Stimulated activated CD4-positive, alpha-beta T cell treated with anti-CD3 and anti-CD28 coated beads, Interleukin-4, amount 100 ng/mL, for 24 hours (primary cell): Measurements from ENCODE around the gene LCP1.
A peak's percentile ranks its signal among the peaks of the same experiment; 100 is the strongest.

Experiments used
- DNase-seq: peaks from one replicate; pipeline ENCODE4 v3.0.0-alpha.2; 2020

Gene LCP1

DNA sequence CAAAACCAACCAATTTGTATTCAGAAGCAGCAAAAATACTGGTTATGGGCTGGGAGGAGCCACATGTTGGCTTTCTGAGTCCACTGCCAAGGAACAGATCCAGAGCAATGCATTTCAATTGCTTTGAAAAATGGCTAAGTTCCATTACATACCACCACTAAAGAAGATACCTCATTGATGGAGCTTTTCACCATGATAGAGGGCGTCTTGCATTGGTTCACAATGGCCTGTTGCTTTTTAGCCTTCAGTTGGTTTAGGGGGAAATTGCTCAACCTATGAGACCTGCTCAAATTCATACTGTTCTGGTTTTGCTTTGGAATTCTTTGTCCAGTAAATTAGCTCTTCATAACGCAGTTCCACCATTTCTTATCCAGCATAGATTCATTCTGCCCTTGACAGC lies 55.9 kb downstream of the LCP1 start:
- DNase-seq = no peak

DNA sequence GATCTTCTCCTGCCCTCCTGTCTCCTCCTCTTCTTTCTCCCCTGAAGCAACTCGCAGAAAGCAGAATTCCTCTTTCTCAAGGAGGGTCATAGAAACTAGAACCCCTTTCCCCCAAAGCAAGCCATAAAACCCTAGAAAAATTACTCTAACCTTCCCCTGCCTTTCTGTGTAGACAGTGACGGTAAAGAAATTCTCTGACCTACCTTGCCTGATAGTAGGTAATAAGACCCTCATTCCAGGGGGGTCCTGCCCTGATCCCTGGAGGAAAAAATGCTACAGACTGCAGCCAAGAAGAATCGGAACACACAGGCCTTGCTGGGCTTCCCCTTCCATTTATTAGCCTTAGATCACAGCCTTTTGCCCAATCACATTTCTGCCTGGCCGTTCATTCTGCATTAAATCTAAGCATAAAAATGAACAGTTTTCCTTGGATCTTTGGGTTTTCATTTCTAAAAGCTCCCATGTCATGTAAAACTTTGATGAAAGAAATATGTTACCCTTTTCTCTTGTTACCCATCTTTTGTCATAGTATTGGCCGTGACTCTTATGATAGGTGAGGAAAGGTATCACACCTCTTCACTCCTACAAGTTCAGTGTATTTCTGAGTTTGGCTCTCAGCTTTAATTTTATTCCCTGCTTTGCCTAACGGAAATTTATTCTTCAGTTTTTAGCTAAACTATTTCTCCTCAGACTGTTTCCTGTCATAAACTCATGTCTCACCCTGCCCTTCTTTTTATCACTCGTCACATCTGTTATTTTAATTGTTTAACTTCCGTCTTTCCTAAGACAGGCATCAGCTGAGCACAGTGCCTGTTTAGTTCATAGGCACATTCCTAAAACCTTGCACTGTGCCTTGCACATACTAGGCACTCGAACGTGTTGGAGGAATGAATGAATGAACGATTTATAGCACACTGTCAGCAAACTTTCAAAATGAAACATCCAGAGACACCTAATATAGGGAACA lies 56.7 kb downstream of the LCP1 start:
- no peak for DNase-seq

DNA sequence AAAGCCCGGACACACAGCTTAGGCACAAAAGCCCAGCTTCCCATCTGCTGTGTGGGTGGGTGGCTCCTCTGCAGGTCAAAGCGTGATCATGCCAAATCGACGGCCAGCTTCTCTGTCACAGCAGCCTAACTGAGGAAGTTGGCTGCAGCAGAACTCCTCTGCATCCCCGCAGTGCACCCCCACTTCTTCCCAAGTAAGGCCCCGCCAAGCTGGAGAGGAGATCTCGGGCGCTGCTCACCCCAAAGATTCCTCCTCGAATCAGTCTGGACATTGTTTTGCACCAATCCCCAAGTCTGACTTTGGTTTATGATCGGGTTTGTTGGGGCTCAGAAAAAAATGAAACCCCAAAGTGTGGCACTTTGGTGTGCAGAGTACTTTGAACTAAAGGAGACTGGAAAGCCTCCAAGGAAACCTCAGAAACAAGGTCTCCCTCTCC lies 57.4 kb downstream of the LCP1 start:
- peak; percentile 14 for DNase-seq

DNA sequence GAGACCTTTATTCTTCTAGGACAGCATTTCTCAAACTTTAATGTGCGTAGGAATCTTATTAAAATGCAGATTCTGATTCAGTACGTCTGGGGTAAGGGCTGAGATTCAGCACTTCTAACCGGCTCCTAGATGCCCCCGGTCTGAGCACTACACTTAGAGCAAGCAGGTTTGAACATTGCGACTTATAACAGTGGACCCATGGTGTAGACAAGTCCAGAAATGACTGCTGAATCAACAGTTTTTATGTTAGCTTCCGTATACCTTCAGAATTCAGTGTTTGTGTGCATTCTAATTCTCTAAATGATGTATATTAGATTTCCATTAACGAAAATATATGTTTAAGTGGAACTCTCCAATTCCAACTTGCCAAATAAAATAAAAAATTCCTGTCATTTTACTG lies 59.7 kb downstream of the LCP1 start:
- DNase-seq = no peak

DNA sequence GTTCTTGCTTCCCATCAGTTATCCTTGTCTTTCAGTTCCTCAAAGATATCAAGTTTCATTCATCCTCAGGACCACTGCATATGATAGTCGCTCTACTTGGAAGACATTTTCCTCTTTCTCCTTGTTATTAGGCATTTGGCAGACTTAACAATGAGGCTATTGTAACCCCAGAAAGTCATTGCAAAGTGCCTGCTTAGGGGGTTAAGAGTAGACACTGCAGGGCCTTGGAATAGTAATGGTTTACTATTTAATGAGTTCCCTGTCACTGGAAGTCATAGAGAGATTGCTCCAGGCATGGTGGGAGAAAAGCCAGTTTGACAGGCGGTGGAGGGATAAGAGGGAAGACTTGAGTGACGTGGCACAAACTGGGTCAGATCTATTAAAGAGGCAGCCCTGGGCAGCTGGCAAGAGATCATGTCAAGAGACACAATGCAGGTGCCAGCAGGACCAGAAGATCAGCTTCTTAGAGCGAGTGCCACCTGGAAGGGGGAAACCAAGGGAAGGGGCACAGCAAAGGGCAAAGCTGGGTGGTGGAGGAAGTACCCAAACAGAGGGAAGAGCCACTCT lies 60.3 kb downstream of the LCP1 start:
- no peak for DNase-seq

DNA sequence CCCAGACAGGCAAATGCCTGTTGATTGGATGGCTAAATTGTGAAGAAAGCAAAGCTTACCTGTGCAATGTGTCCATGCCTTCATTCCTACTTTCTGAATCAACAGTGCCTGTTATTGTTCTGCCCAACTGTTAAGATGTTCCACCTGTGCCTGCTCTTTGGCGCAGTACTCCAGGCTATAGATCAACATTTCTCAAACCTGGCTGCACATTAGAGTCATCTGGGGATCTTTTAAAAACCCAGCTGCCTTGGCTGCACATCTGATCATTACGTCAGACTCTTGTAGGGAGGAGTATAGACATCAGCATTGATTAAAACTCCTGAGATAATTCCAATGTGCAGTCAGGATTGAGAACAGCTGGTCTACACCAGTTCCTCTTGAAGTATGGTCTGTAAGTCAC lies 60.9 kb downstream of the LCP1 start:
- DNase-seq = no peak

DNA sequence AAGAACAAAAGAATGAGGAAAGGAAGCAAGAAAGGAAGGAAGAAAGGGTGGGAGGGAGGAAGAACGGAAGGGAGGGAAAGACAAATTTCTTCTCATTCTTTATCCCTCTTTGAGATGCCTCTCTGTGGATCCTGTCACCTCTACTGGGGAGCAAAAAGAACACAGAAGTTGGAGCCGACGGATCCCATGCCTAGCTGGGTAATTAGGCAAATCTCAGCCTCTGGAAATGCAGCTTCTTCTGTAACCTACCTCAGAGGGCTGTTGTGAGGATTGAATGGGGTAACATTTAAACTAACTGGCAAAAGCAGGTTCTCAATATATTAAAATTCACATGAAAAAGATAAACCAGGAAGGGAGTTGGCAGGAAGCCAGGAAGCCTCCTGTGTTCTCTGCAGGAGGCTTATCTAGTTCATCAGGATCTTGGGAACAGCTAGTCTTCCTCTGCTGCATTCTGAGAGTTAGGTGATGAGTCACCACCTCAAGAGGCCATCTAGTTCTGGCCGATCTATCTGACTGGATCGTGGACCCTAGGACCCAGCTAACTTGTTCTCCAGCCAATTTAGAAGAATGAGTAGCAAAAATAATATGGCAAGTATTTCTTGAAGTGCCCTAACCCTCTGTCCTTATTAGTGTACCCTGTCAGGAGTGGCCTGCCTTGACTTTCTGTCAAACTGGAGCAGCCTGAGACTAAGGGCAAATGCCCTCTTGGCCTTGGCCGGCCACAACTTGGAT lies 61.9 kb downstream of the LCP1 start:
- DNase-seq = no peak

DNA sequence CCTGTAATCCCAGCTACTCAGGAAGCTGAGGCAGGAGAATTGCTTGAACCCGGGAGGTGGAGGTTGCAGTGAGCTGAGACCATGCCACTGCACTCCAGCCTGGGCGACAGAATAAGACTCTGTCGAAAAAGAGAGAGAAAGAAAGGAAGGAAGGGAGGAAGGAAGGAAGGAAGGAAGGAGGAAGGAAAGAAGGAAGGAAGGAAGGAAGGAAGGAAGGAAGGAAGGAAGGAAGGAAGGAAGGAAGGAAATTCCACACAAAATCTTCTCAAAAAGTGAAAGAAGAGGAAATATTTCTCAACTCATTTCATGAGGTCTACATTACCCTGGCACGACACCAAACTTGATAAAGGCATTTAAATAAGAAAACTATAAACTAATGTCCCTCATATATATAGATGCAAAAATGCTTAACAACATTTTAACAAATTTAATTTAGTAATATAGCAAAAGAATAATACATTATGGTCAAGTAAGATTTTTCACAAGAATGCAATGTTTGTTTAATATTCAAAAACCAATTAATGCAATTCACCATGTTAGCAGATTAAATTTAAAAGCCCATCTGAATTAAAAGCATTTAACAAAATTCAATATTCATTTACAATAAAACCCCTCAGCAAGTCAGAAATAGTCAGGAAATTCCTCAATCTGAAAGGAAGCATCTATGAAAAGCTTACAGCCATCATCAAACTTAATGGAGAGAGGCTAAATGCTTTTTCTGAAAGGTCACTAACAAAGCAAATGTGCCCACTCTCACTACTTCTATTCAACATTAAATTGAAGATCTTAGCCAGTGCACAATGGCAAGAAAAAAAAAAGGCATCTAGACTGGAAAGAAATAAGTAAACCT lies 65.1 kb downstream of the LCP1 start:
- no peak for DNase-seq

DNA sequence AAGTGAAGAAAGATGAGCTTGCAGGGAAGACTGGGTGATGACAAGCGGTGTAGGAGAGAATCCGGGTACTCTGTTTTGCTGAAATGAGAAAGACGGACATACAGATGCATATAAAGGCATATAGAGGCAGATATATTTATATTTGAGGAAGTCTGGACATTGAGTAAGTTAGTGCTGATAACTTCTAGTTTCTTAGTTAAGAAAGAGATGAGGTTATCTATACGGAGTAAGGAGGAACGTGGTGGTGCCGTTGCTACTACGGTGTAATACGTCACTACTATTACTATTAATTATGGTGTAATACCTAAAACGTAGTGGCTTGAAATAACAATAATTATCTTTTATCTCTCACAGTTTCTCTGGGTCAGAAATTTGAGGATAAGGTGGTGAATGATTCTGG lies 67.4 kb downstream of the LCP1 start:
- DNase-seq = no peak

DNA sequence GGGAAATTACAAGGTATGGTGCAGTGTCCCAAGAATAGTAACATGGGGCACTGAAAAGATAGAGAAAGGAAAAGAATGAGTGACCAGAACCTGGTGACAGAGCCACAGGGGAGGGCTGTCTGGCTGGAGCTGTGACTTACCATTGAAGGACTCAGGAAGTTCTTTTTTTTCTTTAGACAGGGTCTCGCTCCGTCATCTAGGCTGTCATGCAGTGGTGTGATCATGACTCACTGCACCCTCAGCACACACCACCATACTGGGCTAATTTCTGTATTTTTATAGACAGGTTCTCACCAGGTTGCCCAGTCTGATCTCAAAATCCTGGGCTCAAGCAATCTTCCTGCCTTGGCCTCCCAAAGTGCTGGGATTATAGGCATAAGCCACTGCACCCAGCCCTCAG lies 68.4 kb downstream of the LCP1 start:
- DNase-seq = no peak

DNA sequence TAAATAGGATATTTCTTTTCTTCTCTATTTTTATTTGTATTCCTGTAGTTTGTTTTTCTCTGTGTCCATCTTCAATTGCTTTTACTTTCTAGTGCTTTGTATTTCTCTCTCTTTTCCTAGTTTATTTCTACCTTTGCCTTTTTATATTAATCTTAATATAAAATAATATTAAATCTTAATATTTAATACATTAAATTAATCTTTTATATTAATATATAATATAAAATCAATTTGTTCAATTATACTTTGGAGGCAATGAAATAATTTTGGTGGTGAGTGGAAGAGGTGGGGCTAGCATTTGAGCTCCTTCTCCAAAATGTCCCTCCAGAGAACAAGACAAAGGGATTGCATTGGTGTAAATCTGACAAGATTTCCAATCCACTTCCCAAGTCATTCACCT lies 70.8 kb downstream of the LCP1 start:
- no peak for DNase-seq

DNA sequence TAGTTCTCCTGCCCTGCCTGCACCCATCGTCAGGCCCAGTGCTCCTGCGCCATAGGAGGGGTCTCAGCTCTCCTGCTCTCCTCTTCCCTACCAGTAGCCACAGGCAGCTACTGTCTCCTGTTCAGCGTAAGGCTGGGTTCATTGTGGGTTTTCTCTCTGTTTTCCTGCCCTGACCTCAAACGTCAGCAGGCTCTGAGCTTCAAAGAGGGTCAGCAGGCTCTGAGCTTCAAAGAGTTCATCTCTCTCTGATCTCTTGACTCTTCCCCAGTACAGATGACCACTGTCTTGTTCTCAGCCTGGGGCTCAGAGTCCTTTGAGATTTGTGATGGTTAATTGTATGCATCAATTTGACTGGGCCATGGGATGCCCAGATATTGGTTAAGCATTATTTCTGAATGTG lies 72.5 kb downstream of the LCP1 start:
- DNase-seq = no peak

DNA sequence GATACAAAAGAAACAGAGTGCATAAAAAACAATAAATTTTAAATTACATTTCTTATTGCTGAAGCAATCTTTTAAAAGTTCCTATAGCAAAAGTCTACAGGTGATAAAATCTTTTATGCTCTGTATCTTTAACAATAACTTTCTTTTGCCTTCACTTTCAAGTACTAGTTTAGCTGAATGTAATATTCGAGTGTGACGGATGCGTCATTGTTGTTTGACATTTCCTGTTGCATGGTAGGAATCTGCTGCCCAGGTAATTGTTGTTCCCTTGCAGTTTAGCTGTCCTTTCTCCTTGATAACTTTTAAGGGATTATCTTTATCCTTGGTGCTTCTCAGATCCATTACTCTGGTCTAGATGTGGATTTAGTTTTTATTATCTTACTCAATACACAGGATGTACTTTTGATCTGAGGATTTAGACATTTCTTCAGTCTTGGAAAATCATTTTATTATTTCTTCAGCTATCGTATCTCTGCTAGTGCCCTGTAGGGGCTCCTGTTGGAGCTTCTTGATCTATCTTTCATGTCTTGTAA lies 75.1 kb downstream of the LCP1 start:
- no peak for DNase-seq

DNA sequence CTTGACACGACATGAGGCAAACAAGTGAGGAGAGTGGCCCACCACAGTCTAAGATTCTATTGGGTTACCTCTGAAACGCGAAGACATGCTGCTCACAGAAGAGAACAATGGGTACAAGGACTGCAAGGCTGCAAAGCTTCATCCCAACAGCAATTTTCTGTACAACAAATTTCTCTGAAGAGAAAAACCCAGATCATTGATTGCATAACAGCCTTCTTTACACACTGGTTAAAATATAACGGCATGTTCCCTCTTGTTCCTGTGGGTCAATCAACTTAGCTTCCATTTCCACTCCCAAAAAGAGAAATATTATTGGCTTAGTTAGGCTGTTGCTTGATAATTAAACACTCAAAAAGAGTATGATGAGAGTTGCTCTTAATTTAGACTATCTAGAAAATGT lies 77.1 kb downstream of the LCP1 start, which contains the start of gene CPB2:
CPB2 (minus strand) TSS at position 166 of the 400 bp plus-strand sequence; CDS start at position 142, 24 bp downstream.
- DNase-seq = no peak

DNA sequence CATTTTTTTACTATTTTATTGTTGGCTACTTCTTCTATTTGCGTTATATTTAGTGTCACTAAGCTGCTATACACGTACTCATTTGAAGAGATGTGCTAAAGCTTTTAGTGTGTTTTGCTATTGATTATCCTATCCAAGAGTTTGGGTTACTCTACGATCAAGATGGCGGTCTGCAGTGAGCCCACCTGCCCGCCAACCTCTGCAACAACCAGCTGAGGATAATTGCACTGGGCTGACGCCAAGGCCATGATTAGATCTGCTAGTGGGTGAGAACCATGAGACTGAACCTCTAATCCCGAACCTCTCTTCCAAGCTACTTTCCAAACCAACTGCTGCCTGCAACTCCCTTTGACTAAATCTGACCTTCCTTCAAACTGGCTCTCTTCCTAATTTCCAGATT lies 78.9 kb downstream of the LCP1 start:
- no peak for DNase-seq

DNA sequence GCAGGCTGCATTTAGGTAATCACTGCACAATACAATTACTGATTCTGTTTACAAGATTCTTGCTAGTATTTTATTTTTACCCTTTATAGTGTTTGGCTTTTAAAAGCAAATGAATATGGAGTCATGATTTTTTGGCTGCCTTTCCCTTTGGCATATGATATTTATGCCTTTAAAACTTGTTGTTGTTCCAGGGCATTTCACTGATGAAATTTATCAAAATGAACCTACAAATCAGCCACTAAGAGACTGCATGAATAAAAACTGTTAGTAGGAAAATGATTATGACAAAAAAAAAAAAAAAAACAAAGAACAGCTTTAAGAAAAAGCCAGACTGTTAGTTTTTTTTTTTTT lies 79.7 kb downstream of the LCP1 start:
- no peak for DNase-seq

DNA sequence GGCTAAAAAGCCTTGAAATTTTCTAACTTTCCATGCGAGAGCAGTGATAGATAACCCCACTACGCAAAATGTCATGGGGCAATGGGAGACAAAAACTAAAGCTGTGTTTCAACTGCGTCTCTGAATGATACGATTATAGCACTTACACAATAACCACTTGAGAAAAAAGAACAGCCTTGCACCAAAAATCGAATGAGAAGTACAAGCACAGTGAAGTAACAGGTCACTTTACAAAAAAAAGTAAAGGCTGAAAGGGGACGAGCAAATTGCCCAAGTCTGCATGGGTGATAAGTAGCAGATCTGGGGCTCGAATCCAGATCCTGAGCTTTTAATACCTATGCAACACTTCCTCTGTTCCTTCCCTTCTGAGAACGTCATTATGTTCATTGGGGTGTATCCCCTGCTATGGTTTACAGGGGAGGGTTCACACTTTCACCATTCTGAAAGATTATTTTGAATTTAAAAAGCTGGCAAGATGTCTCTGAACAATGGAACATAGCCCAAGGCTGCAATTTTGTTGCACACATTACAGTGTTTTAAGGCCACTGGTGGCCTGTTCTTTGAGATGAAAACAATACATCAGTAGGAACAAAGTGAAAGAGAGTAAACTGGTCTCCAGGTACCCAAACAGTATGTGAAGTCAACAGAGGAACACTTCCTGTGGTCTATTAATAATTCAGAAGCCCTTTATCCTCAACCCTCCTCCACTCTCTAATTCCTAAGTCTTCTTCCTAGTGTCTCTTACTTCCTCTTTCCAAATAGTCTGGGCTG lies 80.3 kb downstream of the LCP1 start:
- DNase-seq = no peak

DNA sequence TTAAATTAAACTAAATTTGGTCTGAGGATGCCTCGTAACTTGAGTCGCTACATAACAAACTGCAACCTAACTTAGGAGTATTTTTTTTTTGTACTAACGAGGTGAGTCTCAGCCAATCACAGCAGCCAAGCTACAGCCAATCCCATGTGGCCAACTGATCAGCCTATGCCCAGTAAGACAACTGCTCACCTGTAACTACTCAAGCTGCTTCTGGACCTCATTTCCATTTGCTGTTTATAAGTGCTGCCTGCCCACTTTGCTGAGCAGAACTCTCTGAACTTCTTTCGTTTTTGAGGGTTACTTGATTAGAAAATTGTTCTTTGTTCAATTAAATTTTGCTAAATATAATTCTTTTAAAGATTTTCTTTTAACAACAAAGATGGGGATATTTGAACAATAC lies 81.0 kb downstream of the LCP1 start:
- DNase-seq = no peak

DNA sequence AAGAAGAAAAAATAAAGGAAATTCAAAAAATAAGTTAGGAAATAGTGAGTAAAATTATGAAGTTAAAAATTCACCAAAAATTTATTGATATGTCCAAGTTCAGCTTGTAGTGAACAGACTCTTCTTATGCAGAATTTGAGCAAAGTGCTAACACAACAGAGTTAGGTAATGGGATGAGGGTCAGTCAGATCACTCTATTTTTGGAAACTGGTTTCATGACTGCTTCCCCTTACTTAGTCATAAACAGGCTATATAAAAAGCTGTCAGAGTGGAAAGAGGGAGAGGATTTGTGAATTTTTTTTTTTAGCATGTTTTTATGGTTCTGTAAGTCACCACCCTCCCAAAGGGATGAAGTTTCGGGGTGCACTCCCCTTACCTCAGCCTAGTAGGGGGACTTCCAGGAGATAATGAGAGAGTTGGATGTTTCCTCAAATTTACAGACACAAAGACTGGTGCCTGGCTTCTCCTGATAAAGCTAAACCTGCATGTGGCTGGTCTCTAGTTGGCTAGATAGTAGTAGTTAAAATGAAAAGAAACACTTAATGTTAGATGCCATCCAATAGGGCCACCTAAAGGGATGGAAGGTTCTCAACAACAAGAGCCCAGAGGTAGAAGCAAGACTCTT lies 81.7 kb downstream of the LCP1 start:
- DNase-seq = no peak

DNA sequence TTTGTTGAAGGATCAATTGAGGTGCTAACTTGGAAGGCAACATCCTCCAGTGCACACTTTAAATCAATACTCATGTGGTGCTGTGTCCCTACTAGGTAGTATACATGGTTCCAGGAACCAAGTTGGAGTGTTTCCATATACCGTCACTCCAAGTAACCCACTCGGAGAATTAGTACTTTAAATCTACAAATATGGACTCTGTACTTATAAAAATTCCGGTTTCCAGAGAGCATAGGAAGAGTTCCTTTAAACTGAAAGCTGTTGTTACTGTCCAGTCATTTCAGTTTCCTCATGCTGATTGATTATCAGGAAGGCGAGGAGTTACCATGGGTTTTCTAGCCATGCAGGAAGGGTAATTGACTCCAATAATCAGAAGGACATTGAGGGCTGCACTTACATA lies 84.3 kb downstream of the LCP1 start:
- DNase-seq = no peak

DNA sequence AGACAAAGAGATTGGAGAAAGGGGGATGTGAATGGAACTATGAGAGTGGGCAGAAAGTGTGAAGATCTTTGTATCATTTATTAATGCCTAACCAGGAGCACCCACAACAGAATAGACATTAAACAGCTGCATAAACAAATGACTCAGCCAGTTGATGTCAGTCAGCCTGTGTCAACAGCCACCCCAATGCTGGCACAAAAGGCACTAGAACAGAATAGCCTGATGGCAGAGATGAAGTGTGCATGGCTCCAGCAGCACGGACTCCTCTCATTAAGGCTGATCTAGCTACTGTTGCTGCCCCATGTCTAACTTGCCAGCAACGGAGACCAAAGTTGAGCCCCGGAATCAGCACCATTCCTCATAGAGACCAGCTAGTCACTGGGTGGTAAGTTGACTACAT lies 85.0 kb downstream of the LCP1 start:
- DNase-seq = no peak
